Left renal pelvis (tissue), 4 donors: ENCODE results near the gene LAMA1. TPM values are rescaled to one million over a fixed set of nuclear protein-coding genes. Genes with fewer than 3 reads are reported as not detected.
A peak's percentile ranks its signal among the peaks of the same experiment; 100 is the strongest.

ENCODE experiments used
- DNase-seq, 4 donors: peaks; one replicate each; pipeline ENCODE4 v3.0.0-alpha.2; 2013; ENCODE audit warnings: low read depth in 4 of 4, low spot score in 3 of 4
- polyA plus RNA-seq, 4 donors: library from polyadenylated mRNA; unstranded; fragments of 120-200 nt; gene quantifications; one replicate each; pipeline ENCODE4 v1.2.1, GENCODE V29; 2013; ENCODE audit not compliant: insufficient read length in 4 of 4

Gene LAMA1
- polyA plus RNA-seq, 4 donors = 2.0 to 90.4 (median 66.3) TPM

DNA sequence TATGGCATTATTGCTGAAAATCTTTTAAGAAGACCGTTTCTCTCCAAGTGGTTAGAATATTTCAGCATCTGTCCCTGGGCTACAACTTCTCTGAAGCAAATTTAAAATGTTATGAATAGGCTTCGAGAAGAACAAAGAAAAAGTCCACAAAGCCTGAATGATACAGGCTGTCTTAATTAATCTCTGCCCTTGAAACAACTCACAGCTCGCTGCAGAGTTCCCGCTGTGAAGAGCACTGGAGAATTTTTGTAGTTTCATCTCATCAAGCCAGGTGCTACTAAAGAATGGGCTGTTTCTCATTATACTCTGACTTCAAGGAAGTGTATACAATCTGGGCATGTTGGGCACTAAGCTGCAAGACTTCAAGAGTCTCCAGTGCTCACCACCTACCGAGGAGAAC, 67.6 kb downstream of the LAMA1 start:
- DNase-seq = no peak

DNA sequence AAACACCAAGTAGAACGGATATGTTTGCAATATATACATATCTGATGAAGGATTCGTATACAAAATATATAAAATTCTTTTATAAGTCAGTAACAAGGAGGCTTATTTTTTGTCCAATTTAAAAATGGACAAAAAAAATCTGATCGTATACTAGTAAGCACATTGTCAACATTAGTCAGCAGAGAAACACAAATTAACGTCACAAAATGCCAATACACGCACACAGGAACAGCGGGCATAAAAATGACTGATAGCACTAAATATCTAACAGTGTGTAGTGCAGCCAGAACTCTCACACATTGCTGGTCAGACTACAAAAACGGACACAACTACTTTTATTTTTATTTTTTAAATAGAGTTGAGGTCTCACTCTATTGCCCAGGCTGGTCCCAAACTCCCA, 69.5 kb downstream of the LAMA1 start:
- DNase-seq = no peak

DNA sequence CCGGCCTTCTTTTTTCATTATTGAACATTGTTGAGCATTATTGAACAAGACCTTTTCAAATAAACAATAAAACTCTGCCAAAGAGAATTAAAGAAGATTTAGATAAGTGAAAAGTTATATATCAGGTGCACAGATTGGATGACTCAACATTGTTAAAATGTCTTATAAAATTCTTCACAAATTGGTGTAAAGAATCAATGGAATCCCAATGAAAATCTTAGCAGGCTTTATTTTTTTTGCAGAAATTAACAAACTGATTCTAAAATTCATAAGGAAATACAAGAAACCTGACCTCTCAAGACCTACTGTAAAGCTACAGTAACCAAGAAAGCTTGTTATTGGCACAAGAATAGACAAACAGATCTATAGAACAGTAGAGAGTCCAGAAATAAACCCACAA, 70.3 kb downstream of the LAMA1 start:
- no peak for DNase-seq

DNA sequence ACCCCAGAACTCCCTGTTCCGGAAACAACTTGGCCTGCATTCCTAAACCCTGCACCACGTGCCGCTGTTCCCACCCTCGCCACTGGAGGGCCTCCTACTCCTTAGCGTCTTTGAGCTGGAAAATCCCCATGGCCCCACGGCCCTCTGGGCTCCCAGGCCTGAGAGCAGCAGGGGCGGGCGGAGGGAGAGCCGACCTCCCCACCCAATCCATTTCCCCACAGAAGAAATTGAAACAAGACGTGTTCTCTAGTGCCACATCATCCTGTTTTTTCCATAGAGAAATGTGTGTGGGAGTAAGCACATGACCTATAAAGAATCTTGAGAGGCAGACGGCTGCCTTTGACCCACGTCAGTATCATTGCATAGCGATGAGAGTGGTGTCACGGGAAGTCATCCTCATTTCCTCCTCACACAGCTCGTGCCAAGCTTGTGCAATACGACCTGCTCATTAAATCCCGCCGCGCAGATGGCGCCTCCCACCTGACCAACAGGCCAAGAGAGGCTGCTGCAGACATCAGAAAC, 79.2 kb downstream of the LAMA1 start:
- peak; percentile 47 to 75 (median 64) for DNase-seq

DNA sequence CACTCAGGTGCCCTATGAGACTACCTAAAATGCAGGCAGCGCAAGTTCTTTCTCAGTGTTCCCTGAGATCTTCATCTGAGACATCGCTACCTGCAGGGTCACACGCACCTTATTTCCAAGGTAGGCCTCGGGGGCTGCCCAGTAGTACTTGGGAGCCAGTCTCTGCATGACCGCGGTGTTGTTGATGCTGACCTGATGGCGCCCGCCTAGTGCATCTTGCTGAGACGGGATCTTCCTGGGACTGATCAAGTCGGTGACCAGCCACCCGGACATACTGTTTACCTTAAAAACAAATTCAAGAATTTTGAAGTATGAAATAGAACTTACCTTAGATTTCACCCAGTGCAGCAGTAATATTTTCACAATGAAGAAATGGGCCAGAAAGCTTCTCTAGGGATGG, 80.1 kb downstream of the LAMA1 start:
- no peak for DNase-seq

DNA sequence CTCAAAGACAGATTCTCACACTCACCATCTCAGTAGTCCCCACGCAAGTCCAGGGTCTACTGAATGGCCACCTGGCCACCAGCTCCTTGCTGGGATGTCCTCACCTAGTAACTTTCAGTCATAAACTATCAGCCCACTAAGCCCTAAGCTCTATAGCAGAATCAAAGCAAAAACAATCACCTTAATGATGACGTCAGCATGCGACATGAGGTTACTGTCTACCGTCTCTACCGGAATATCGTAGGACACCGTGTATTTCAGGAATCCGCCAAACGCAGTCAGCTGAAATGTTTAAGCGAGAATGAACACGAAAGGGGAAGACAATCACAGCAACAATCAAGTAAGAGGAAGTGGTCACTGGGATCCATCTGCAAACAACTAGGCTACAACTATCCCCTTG, 81.8 kb downstream of the LAMA1 start:
- no peak for DNase-seq

DNA sequence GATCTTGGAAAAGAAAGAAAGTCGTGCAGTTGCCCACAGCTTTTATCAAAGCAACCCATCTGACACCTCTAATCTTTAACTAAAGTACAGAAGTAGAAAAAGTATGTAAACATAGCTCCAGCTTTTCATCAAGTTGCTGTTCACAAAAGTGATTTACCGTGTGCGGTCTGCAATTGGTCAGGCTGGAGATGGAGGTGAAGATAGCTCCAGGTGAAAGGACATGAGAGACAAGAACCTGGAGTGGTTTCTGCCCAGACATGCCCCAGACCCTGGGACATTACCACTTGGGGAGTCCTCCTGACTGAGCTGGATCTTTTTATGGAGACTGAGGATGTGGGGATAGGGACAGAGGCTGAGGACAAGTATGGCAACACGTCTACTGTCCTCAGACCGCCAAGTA, 82.7 kb downstream of the LAMA1 start:
- no peak for DNase-seq

DNA sequence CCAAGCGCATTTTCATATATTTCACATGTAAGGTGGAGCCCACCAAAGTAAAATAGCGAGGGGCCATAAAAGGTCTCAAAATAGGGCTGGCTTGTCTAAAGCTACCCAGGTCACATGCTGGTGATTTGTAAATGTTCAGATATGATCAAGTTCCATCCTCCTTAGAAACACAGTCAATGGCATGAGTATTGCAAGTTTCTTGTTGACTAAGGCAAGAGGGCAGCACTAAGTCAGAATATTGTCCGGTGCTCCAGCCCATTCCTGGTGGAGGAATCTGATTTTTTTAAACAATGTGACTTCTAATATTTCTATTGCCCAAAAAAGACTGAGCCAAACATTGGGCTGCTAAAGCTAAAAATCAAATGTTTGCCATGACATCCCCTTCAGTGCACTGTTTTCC, 85.1 kb downstream of the LAMA1 start:
- no peak for DNase-seq

DNA sequence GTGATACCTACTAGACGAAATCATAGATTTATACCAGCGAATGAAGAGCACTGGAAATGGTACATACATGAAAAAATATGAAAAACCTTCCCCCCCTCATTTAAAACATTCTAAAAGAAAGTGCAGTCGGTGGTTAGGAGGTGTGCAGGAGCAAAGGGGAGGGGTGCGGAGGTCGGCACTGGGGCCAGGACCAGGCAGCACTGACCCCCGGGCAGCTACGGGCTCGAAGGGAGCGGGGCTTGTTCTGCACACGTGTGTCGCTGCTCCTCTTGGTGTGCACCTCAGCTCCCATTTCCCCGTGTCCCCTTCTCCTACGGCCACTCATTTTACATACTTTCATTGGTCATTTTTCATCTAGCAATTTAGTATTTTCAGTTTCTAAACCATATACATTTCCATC, 89.0 kb downstream of the LAMA1 start:
- no peak for DNase-seq

DNA sequence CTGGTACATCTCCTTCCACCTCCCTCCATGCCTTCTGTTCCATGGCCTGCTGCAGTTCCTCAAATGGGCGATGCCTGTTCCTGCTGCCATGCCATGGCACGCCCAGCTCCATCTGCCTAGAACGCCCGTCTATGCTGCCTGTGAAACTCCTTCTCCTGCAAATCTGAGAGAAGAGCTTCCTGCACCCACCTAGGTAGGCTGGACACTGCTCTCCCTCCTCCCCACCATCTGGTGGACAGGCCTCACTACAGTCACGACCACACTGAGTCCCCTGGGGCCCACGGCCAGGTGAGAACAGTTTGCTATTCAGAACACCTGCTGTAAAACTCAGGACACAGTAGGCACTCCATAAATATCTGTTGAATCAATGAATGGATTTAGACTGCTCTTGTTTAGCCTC, 92.4 kb downstream of the LAMA1 start:
- DNase-seq = no peak

DNA sequence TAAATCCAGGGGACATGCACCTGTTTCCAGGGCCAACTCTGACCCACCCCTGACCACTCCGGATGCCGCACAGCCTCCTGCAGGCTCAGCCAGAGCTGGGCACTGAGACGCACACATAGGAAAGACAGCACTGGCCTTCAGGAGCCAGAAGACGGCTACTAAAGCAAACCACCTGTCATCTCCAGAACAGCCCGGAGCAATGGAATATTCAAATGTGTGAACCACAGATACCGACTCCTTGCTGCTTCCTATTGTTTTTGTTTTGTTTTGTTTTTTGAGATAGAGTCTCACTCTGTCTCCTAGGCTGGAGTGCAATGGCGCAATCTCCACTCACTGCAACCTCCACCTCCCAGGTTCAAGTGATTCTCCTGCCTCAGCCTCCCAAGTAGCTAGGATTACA, 94.0 kb downstream of the LAMA1 start:
- no peak for DNase-seq

DNA sequence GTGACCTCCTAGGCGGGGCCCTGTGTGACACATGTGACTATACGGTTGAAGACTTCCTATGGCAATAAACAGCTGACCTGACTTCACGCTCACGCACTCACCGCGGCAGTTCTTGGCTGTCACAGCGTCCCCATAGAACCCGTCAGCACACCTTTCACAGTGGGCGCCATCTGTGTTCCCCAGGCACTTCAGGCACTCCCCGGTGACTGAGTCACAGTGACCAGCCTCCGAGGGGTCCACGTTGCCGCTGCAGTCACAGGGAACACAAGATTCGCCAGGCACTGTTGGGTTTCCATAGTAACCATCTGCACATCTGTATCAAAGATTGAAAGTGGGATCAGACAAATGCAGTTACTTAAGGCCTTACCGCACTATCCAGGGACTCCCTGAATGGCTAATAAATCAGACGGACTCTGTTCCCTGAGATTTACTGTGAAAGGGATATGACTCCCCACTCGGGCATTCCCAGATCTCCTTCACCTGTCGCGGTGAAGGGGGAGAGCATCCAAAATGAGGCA, 94.5 kb downstream of the LAMA1 start:
- no peak for DNase-seq

DNA sequence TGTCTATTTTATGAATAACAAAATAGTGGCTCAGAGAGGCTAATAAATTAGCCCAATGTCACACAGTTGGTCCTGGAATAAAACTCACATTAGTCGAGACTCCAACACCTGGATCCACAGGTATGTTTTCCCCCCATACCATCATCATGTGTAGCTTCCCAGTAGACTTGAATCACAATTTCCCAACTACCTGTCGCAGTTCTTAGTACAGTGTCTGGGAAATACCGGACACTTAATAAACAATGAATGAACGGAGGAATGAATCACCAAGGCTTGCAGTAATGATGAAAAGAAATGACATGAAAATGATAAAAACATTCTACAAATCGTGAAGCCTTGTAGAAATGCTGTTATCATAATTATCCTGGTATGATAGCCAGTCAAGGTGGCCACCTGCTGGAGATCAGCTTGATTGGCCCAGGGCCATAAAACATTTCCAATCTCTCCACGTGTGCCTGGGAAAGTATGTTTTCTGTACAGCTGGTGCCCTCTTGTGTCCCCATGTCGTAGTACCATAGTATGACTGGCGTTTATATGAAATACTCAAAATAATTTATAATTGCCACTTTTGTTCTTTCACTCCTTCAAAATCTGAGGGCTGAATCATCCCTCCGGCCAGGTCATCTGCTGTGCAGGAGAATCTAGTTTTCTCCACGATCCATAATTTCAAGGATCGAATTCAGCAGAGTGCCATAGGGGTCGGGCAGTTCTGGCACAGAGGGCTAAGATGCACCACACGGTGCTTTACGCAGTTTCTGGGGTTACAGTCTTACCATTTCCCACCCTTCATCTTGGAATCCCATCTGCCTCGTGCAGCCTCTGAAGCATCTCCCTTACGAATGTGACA, 95.4 kb downstream of the LAMA1 start:
- DNase-seq = peak in 1 of 4 donors; percentile 6

DNA sequence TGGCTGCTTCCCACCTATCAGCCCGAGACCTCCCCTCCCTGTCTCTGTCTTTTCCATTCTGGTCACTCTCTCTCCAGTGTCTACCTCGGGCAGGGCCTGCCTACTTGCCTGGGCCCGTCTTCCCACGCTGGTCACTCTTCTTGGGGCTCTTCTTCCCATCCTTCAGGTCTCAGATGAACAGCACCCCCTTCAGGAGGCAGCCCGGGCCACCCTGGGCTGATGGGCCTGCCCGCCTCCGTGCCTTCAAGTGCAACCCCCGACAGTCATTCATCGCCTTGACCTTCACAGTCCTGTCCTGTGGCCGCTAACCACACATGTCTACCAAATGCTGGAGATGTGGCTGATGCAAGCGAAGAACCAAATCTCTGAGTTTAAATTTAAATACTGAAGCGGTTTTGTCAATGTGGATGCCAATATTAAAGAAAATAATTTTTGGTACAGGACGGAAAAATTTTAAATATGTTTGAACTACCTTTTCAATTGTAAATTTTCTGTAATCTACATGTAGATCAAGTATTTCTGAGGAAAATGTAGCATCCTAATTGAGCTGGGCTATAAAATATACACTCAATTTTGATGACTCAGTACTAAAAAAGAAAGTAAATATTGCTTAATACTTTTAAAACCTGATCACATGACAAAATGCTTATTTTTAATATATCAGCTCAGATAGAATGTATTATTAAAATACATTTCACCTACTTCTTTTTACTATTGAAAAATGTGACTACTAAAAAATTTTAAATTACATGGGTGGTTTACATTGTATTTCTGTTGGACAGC, 96.4 kb downstream of the LAMA1 start:
- DNase-seq = no peak

DNA sequence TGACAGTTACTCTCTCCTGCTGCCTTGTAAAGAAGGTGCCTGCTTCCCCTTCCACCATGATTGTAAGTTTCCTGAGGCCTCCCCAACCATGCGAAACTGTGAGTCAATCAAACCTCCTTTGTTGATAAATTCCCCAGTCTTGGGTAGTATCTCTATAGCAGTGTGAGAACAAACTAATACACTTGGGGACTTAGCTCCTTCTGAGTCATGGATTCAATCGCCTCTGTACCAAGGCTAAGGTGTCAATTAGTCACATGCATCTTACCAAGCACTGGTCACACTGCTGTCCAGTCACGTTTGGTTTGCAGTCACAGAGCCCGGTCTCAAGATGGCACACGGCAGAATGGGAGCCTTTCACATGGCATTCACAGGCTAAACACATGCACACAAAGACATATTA, 100.6 kb downstream of the LAMA1 start:
- DNase-seq = no peak

DNA sequence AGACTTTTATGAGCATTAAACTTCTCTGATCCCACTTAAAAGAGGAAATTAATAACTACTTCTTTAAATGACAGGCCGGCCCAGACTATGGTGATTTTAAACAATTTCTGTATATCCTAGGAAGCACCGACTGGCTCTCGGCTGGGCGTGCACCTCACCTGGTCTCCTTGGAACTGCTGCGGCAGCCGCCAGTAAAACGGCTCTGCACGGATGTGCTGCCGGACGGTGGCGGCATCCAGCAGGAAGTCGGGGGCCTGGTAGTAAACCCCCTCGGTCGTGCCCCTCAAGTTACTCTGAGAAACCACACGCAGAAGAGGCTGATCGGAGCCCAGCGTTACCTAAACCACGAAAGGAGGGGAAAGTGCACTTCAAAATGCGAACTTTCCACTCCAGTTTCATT, 106.5 kb downstream of the LAMA1 start:
- no peak for DNase-seq

DNA sequence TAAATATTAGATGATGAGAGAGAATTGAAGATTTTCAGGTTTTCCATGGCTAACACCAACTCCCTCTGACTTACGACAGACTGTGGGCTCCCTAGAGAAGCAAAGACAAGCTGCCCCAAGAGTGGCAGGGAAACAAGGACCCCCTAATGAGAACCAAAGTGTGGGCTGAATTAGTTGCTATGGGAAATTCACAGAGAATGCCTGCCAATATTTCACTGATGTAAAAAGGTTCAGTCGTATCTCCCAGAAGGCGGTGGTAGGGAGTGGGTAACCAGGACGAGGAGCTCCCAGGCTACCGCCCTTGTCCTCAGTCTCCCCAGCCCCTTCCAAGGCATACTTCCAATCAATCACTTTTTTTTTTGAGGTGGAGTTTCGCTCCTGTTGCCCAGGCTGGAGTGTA, 113.6 kb downstream of the LAMA1 start:
- no peak for DNase-seq

DNA sequence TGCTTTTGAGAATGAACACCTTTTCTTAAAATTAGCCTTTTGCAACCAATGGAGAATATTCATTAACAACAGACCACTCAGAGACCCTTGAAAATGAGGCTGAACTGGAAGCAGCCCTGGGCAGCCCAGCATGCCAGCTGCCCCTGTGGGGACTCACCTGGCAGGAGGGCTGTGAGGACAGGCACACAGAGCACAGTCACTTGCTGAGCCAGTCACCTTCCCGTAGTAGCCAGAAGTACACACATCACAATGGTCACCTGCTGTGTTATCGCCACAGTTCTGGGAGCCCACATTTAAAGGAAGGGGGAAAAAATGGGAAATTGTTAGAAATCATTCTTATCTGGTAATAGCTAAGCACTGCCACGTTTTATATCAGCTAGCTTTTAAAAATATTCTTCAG, 115.5 kb downstream of the LAMA1 start:
- DNase-seq = no peak

DNA sequence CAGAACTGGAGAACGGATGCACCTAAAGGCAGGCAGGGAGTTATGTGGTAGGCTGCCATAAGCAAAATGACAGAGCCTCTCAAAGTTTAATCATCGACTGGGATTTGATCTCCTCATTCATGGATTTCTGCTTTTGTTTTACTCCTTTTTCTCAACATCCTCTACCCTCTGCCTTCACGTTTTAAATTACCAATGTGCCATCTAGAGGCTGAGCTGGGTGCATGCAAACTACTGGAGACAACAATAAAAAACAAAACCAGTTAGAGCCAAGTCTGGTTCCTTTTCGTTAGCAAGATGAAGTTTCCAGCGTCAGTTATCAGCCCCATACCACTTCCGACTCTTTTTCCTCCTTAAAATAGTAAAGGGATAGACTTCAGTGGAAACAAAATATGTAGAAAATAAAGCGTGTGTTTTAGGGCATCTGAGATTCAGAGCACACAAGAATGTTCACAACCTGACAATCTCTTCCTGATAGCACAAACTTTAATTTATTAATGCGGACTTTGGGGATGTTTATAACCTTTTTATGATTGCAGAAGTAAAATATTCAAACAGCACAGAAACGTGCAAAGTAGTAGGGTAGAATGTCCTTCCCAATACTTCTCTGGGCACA, 117.0 kb downstream of the LAMA1 start:
- peak in 1 of 4 donors; percentile 10 for DNase-seq

DNA sequence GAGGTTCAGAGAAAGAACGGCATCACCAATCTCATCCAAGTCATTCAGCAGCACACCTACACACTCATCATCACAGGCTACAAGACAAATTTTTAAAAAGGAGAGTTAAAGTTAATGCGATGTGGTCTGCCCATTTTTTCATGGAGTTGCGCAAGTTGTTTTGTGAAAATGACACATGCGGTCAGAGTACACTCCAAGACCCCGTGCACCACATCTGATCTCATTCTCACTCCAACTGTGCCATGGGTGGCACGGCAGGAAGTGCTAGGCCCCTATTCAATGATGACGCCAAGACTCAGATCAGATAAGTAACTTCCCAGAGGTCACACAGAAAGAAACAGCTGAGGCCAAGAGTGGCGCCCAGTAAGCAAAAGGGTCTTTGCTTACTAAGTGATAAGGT, 119.8 kb downstream of the LAMA1 start:
- DNase-seq = no peak

DNA sequence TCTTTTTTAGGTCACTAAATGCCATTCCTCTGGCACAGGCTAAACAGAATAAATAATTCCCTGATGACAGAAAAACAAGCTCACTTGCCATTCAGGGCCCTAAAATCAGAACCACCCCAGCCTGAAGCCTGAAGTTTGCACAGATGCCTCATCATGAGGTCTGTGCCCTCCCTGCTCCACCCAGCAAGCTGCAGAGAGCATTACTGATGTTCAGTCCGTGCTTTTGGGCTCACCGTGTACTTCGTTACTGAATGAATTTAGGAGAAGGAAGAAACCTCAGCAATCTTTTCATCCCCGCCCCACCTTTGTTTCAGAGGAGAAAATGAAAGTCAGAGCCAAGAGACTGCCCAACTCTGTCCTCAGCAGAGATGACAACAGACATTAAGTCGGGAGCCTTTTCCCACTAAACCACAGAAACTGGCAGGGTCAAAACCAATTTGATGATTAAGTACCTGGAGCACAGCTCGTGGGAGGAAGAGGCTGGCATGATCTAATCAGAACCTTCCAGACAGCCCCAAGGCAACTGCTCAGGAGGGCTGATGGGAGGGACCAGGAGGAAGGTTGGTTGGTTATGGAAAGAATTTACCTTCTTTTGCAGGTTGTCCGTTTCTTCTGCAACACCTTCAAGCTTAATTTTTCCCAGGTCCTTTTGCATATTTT, 122.7 kb downstream of the LAMA1 start:
- no peak for DNase-seq
